ENCODE data around the gene ZNF3. TPM values are rescaled to one million over a fixed set of nuclear protein-coding genes. Genes with fewer than 3 reads are reported as not detected.

ZNF3 gene
- total and polyA plus RNA-seq, 7 donors: 11.2 to 26.4 (median 17.1) TPM

DNA sequence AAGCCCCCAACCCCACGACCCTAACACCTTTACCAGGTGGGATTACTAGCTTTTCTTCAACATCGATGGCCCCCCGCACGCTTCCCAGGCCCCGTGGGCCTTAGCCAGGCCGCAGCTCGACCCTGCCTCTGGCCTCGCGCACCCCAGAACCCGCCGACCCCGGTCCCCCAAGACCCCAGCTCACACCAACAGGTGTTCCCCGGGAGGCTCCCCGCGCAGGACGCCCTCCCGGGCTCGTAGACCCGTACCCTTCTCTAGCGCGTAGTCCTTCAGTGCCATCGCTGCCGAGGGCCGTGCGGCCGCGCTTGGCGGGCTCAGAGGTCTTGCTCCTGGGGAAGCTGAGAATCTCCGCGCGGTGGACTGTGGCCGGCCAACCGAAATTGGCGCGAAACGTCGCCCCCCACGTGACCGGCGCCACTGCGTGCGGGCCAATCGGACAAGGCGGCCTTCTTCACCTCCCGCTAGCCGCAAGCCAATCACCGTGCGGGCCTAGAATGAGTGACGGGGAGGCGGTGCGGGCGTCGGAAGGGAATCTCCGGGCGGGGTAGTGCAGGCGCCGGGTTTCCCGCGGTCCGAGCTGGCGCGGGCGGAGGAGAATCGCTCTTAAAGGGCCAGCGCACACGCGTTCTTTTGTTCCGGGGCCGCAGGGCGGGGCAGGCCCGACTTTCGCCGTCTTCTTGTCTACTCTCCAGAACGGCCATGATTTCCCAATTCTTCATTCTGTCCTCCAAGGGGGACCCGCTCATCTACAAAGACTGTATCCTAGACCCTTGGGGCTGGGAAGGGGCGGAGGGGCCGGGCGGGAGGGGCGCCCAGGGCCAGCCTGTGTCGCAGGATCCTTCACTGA is 19.7 kb upstream of the ZNF3 start, which contains the start of the genes AP4M1 and MCM7:
AP4M1 (plus strand) TSS at position 628 of the 847 bp plus-strand sequence; CDS start at position 700, 72 bp downstream.
MCM7 (minus strand) TSS at position 382 of the 847 bp plus-strand sequence; CDS start at position 279, 103 bp downstream.
- H3K27me3 ChIP-seq (ENCODE audit: insufficient read depth in 3 of 3, low read length in 2 of 3): no peaks in the 10 kb centered on the region
- H3K9me3 ChIP-seq: no peaks in the 10 kb centered on the region
- peak; percentile 99 to 100 for DNase-seq
- H3K4me3 ChIP-seq: peak within 1 kb of the TSS; percentile 77
- H3K36me3 ChIP-seq (ENCODE audit: insufficient read depth in 1 of 2, low read depth in 1 of 2): peaks cover 9 to 67% of the 10 kb centered on the region in 2 donors
- 0 to 1% (median 1%) methylated on average over 74 to 80 of the region's 80 CpGs for WGBS, 3 donors
- TF ChIP-seq, protein P1, sequence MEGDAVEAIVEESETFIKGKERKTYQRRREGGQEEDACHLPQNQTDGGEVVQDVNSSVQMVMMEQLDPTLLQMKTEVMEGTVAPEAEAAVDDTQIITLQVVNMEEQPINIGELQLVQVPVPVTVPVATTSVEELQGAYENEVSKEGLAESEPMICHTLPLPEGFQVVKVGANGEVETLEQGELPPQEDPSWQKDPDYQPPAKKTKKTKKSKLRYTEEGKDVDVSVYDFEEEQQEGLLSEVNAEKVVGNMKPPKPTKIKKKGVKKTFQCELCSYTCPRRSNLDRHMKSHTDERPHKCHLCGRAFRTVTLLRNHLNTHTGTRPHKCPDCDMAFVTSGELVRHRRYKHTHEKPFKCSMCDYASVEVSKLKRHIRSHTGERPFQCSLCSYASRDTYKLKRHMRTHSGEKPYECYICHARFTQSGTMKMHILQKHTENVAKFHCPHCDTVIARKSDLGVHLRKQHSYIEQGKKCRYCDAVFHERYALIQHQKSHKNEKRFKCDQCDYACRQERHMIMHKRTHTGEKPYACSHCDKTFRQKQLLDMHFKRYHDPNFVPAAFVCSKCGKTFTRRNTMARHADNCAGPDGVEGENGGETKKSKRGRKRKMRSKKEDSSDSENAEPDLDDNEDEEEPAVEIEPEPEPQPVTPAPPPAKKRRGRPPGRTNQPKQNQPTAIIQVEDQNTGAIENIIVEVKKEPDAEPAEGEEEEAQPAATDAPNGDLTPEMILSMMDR (IDR thresholded peaks at IDR 0.05): no peak
- intact Hi-C loops (cut with DNase I): loop anchor here in 1 of 2 donors (1.0 to 2.0 kb wide), 2 partner anchors 18 to 52 kb away; partner anchors contain the start of genes CNPY4, TAF6 and ZSCAN21
- ATAC-seq: peak; percentile 94 to 95 (median 95)
- H3K4me1 ChIP-seq: peaks cover 18% of the 10 kb centered on the region
- peak within 1 kb of the TSS; percentile 90 for H3K27ac ChIP-seq

DNA sequence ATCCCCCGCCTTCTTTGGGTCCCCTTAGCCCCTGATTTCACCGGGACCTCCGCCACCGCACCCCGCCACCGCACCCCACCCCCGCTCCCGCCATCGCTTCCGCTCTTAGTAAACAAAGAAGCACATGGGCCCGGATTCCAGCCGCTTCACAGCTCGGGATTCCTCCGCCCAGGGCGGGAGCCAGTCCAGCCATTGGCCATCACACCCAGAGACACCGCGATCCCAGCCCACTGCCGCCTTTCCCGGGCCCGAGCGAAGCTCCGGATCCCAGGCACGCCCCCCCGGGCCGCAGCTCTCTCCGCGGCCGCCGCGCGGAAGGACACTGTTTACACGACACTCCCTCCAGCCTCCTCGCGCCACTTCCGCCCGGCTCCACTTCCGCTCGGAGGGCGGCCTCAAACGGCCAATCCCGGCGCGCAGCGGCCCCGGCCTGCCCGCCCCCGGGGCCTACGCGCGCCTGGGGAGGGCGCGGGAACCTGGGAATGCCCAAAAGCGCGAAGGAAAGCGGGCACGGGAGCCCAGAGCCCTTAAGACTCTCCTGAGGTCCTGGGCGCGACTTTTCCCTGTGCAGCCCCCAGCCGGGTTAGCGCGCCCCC is 19.0 kb upstream of the ZNF3 start:
- H3K9me3 ChIP-seq: no peaks in the 10 kb centered on the region
- DNase-seq: peak; percentile 95 to 97
- ATAC-seq: peak; percentile 90 to 93 (median 92)
- 0 to 1% (median 1%) methylated on average over 55 to 61 of the region's 61 CpGs for WGBS, 3 donors
- peak overlapping the region; percentile 90 for H3K27ac ChIP-seq
- H3K27me3 ChIP-seq (ENCODE audit: insufficient read depth in 3 of 3, low read length in 2 of 3): no peaks in the 10 kb centered on the region
- H3K4me1 ChIP-seq: peaks cover 18% of the 10 kb centered on the region
- TF ChIP-seq, protein P1 (IDR thresholded peaks at IDR 0.05): no peak
- intact Hi-C loops (cut with DNase I): loop anchor here in 1 of 2 donors (1.0 to 2.0 kb wide), 2 partner anchors 19 to 52 kb away; partner anchors contain the start of genes CNPY4, TAF6 and ZSCAN21
- peak overlapping the region; percentile 77 for H3K4me3 ChIP-seq
- H3K36me3 ChIP-seq (ENCODE audit: insufficient read depth in 1 of 2, low read depth in 1 of 2): peaks cover 9 to 68% of the 10 kb centered on the region in 2 donors

DNA sequence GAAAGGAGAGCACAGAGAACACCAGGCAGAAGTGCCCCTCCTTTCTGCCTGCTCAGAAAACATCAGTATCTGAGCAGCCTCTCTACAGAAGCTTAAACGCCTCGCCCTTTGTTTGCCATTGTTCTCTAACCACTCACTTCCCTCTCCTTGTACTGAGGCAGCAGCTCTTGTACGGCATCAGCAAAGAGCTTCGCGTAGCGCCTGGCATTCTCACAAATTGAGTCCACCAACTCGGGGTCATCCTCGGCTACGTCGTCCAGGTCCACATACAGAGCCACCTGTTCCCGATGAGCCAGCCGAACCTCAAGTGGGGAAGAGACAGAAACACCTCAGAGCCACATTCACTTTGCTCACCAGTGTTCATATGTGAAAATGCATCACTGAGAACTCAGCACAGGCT is 17.9 kb upstream of the ZNF3 start:
- Histone ChIP-seq H3K27me3 (ENCODE audit: insufficient read depth in 3 of 3, low read length in 2 of 3) (no peaks in the 10 kb centered on the region), H3K36me3 (ENCODE audit: insufficient read depth in 1 of 2, low read depth in 1 of 2) (peaks cover 9 to 68% of the 10 kb centered on the region in 2 donors), H3K27ac (peak overlapping the region; percentile 90), H3K4me1 (peaks cover 18% of the 10 kb centered on the region), H3K9me3 (no peaks in the 10 kb centered on the region), H3K4me3 (peak overlapping the region; percentile 77)
- TF ChIP-seq, protein P1 (IDR thresholded peaks at IDR 0.05): no peak
- intact Hi-C loops (cut with DNase I): no loop called here
- ATAC-seq (no peak), DNase-seq (no peak)
- 58 to 65% (median 65%) methylated on average over 12 of the region's 12 CpGs for WGBS, 3 donors

DNA sequence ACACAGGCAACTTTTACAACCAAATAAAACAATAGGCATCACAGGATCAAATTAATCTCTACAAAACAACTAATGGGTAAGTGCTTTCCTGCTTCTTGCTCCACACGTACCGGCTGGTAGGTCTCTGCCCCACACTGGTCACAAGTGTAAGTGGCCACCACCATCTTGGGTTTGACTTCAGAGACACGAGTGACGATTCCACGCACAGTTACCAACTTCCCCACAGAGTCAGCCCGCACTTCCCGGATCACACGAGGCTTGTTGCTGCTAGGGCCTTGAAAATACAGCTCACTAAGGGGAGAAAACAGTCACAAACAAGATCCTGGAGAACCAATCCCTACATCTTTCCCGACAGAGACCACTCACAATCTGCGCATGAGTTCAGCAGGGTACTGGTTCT is 17.4 kb upstream of the ZNF3 start:
- 81 to 86% (median 83%) methylated on average over 10 of the region's 10 CpGs for WGBS, 3 donors
- H3K27ac ChIP-seq: no peak overlapping the region
- no peaks in the 10 kb centered on the region for H3K27me3 ChIP-seq (ENCODE audit: insufficient read depth in 3 of 3, low read length in 2 of 3)
- no peak for ATAC-seq
- H3K9me3 ChIP-seq: no peaks in the 10 kb centered on the region
- peak overlapping the region; percentile 77 for H3K4me3 ChIP-seq
- H3K4me1 ChIP-seq: peaks cover 19% of the 10 kb centered on the region
- H3K36me3 ChIP-seq (ENCODE audit: insufficient read depth in 1 of 2, low read depth in 1 of 2): peaks cover 9 to 68% of the 10 kb centered on the region in 2 donors
- no peak for DNase-seq
- TF ChIP-seq, protein P1 (IDR thresholded peaks at IDR 0.05): no peak
- intact Hi-C loops (cut with DNase I): no loop called here

Measured in psoas muscle (tissue), 8 donors.